ENCODE data around the gene PLAC8L1. TPM values are rescaled to one million over a fixed set of nuclear protein-coding genes. Genes with fewer than 3 reads are reported as not detected.
"Not testable (repeated sequence)": the region's sequence is repeated elsewhere in the genome, so short reads cannot be mapped to it uniquely, and the experiment has no call there.

Gene PLAC8L1, protein sequence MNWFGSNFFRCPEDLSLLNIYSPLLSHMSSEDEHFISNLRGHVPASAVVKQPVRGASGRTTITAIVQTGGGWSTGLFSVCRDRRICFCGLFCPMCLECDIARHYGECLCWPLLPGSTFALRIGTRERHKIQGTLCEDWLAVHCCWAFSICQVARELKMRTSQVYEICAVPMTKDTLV
- total RNA-seq, result not detected

DNA sequence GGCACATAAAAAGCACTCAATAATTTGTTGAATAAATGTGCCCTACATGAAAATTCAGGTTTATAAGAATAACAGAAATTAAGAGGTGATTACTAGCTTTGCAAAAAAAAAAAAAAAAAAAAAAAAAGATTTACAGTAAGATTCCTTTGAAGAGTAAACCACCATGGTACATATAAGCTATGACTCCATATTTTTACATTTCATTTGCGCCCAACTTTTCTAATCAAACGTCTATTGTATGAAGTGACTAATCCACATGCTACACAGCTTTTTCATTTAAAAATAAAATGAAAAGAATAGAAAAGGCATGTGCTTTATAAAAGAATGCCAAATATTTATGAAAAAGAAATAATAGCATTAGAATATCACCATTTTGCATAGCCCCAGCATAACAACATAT, at the start of gene PLAC8L1:
PLAC8L1 (minus strand) TSS at position 101 of the 400 bp plus-strand sequence. CDS start 1,266 bp downstream, outside the sequence.
- Histone ChIP-seq H3K36me3 (ENCODE audit: control insufficient read depth in 3 of 3, insufficient read depth in 3 of 3, low read length in 3 of 3) (no peaks in the 10 kb centered on the region), H3K4me3 (ENCODE audit: low read length in 3 of 3) (no peak within 1 kb of the TSS), H3K4me1 (ENCODE audit: control insufficient read depth in 3 of 3, insufficient read depth in 3 of 3, low read length in 3 of 3) (no peaks in the 10 kb centered on the region), H3K9me3 (ENCODE audit: control insufficient read depth in 3 of 3, low read length in 3 of 3) (no peaks in the 10 kb centered on the region), H3K27ac (ENCODE audit: low read depth, low read length) (no peak within 1 kb of the TSS), H3K27me3 (ENCODE audit: control insufficient read depth in 3 of 3, insufficient read depth in 3 of 3, low read length in 3 of 3) (no peaks in the 10 kb centered on the region), H3K9ac (ENCODE audit: low read depth in 1 of 3, low read length in 3 of 3) (no peak within 1 kb of the TSS)

- H3K36me3 ChIP-seq (ENCODE audit: control insufficient read depth in 3 of 3, insufficient read depth in 3 of 3, low read length in 3 of 3), result peaks cover 30 to 73% (median 51%) of the 10 kb centered on the region in 3 donors
- H3K9me3 ChIP-seq (ENCODE audit: control insufficient read depth in 3 of 3, low read length in 3 of 3), result no peaks in the 10 kb centered on the region
Observed at GRCh38 chr5:146151970-146152369, 46.6 kb upstream of the PLAC8L1 start.

DNA sequence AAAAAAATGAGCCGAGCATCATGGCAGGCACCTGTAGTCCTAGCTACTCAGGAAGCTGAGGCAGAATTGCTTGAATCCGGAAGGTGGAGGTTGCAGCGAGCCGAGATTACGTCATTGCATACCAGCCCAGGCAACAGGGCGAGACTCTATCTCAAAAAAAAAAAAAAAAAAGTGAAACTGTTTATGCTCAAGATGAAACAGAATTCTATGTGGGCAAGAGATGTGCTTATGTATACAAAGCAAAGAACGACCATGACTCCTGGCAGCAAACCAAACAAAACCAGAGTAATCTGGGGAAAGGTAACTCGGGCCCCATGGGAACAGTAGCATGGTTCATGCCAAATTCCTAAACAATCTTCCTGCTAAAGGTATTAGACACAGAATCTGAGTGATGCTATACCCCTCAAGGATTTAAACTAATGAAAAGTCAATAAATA, 32.6 kb upstream of the PLAC8L1 start:
- Histone ChIP-seq H3K9ac (ENCODE audit: low read depth in 1 of 3, low read length in 3 of 3) (no peak overlapping the region), H3K27me3 (ENCODE audit: control insufficient read depth in 3 of 3, insufficient read depth in 3 of 3, low read length in 3 of 3) (no peaks in the 10 kb centered on the region), H3K36me3 (ENCODE audit: control insufficient read depth in 3 of 3, insufficient read depth in 3 of 3, low read length in 3 of 3) (peaks cover 27 to 59% (median 50%) of the 10 kb centered on the region in 3 donors), H3K27ac (ENCODE audit: low read depth, low read length) (no peak overlapping the region), H3K4me1 (ENCODE audit: control insufficient read depth in 3 of 3, insufficient read depth in 3 of 3, low read length in 3 of 3) (no peaks in the 10 kb centered on the region), H3K4me3 (ENCODE audit: low read length in 3 of 3) (no peak overlapping the region), H3K9me3 (ENCODE audit: control insufficient read depth in 3 of 3, low read length in 3 of 3) (no peaks in the 10 kb centered on the region)

More at GRCh38 chr5:146151970-146152369, 46.6 kb upstream of the PLAC8L1 start:
- no peak overlapping the region for H3K4me3 ChIP-seq (ENCODE audit: low read length in 3 of 3)
- H3K4me1 ChIP-seq (ENCODE audit: control insufficient read depth in 3 of 3, insufficient read depth in 3 of 3, low read length in 3 of 3), result no peaks in the 10 kb centered on the region
- no peaks in the 10 kb centered on the region for H3K27me3 ChIP-seq (ENCODE audit: control insufficient read depth in 3 of 3, insufficient read depth in 3 of 3, low read length in 3 of 3)
- H3K9ac ChIP-seq (ENCODE audit: low read depth in 1 of 3, low read length in 3 of 3), result no peak overlapping the region
- no peak overlapping the region for H3K27ac ChIP-seq (ENCODE audit: low read depth, low read length)

DNA sequence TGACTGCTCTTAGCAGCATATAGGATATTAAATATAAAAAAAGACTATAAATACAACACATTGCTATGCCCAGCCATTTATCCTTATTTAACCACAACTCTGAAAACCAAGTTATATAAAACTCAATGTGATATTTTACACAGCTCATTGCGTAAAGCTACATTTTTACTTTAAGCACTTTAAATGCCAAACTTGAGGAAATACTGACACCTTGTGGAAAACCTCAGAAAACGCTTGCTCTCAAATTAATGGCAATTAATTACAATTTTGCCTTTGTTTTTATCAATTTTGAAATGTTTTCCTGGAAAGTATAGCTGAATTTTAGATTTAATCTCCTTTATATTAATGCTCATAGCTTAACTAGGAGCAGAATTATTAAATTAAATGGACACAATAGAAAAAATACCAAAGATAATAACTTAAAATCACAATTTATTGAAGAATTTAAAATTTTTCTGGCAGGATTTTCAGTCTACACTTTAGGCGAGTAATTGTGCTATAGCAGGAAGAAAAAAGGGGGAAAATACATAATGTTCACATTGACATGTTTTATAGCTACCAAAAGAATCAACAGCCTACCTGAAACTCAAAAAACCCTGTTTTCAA, 25.2 kb upstream of the PLAC8L1 start:
- H3K9me3 ChIP-seq (ENCODE audit: control insufficient read depth in 3 of 3, low read length in 3 of 3), result no peaks in the 10 kb centered on the region
- no peak overlapping the region for H3K9ac ChIP-seq (ENCODE audit: low read depth in 1 of 3, low read length in 3 of 3)
- H3K4me3 ChIP-seq (ENCODE audit: low read length in 3 of 3), result no peak overlapping the region
- no peaks in the 10 kb centered on the region for H3K4me1 ChIP-seq (ENCODE audit: control insufficient read depth in 3 of 3, insufficient read depth in 3 of 3, low read length in 3 of 3)
- no peak overlapping the region for H3K27ac ChIP-seq (ENCODE audit: low read depth, low read length)
- peaks cover 21 to 62% (median 57%) of the 10 kb centered on the region in 3 donors for H3K36me3 ChIP-seq (ENCODE audit: control insufficient read depth in 3 of 3, insufficient read depth in 3 of 3, low read length in 3 of 3)
- H3K27me3 ChIP-seq (ENCODE audit: control insufficient read depth in 3 of 3, insufficient read depth in 3 of 3, low read length in 3 of 3), result no peaks in the 10 kb centered on the region

DNA sequence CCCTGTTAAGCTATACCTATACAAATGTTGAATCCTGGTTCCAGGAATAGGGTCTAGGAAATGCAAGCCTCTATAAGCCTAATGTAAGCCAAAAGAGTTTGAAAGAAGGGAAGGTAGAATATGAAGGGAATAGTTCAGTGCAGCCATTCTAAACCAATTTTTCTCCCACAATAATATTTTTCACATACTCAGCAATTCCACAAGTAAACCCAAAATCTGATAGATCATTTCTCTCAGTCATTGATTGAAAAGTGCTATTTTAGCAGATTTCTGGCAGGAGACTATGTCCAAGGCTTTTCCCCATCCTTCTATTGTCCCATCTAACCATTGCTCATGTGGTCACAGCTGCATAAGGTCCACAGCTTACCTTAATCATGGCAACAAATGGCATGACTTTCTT, 20.7 kb upstream of the PLAC8L1 start:
- Histone ChIP-seq H3K9ac (ENCODE audit: low read depth in 1 of 3, low read length in 3 of 3) (no peak overlapping the region), H3K27ac (ENCODE audit: low read depth, low read length) (no peak overlapping the region), H3K27me3 (ENCODE audit: control insufficient read depth in 3 of 3, insufficient read depth in 3 of 3, low read length in 3 of 3) (no peaks in the 10 kb centered on the region), H3K4me3 (ENCODE audit: low read length in 3 of 3) (no peak overlapping the region), H3K36me3 (ENCODE audit: control insufficient read depth in 3 of 3, insufficient read depth in 3 of 3, low read length in 3 of 3) (peaks cover 14 to 53% (median 51%) of the 10 kb centered on the region in 3 donors), H3K9me3 (ENCODE audit: control insufficient read depth in 3 of 3, low read length in 3 of 3) (no peaks in the 10 kb centered on the region), H3K4me1 (ENCODE audit: control insufficient read depth in 3 of 3, insufficient read depth in 3 of 3, low read length in 3 of 3) (no peaks in the 10 kb centered on the region)

DNA sequence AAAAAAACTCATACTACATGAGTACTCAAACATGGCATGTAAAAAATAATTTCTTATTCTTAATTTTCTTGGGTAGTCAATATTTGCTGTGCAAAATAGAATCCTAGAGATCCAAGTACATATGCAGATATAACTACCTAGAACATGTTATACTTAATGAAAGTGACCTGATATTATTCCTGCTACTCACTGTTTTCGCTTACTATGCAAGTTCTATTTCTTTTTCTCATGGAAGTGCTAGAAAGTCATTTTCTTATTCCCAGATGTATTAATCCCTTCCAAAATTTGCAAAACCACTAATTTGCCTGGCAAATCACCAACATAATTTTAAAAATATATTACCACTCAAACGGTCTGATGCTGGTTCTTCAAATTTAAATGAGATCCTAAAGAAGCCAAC, 19.2 kb upstream of the PLAC8L1 start:
- no peaks in the 10 kb centered on the region for H3K9me3 ChIP-seq (ENCODE audit: control insufficient read depth in 3 of 3, low read length in 3 of 3)
- peaks cover 15 to 66% (median 60%) of the 10 kb centered on the region in 3 donors for H3K36me3 ChIP-seq (ENCODE audit: control insufficient read depth in 3 of 3, insufficient read depth in 3 of 3, low read length in 3 of 3)
- no peak overlapping the region for H3K27ac ChIP-seq (ENCODE audit: low read depth, low read length)
- H3K4me1 ChIP-seq (ENCODE audit: control insufficient read depth in 3 of 3, insufficient read depth in 3 of 3, low read length in 3 of 3), result no peaks in the 10 kb centered on the region
- no peak overlapping the region for H3K9ac ChIP-seq (ENCODE audit: low read depth in 1 of 3, low read length in 3 of 3)
- no peak overlapping the region for H3K4me3 ChIP-seq (ENCODE audit: low read length in 3 of 3)
- H3K27me3 ChIP-seq (ENCODE audit: control insufficient read depth in 3 of 3, insufficient read depth in 3 of 3, low read length in 3 of 3), result no peaks in the 10 kb centered on the region

- H3K4me3 ChIP-seq (ENCODE audit: low read length in 3 of 3); H3K9me3 ChIP-seq (ENCODE audit: control insufficient read depth in 3 of 3, low read length in 3 of 3); H3K4me1 ChIP-seq (ENCODE audit: control insufficient read depth in 3 of 3, insufficient read depth in 3 of 3, low read length in 3 of 3); H3K9ac ChIP-seq (ENCODE audit: low read depth in 1 of 3, low read length in 3 of 3); H3K27me3 ChIP-seq (ENCODE audit: control insufficient read depth in 3 of 3, insufficient read depth in 3 of 3, low read length in 3 of 3); H3K27ac ChIP-seq (ENCODE audit: low read depth, low read length): not testable (repeated sequence)
- H3K36me3 ChIP-seq (ENCODE audit: control insufficient read depth in 3 of 3, insufficient read depth in 3 of 3, low read length in 3 of 3), result peaks cover 14 to 60% (median 57%) of the 10 kb centered on the region in 3 donors
Observed at GRCh38 chr5:146121451-146121850, 16.1 kb upstream of the PLAC8L1 start.

DNA sequence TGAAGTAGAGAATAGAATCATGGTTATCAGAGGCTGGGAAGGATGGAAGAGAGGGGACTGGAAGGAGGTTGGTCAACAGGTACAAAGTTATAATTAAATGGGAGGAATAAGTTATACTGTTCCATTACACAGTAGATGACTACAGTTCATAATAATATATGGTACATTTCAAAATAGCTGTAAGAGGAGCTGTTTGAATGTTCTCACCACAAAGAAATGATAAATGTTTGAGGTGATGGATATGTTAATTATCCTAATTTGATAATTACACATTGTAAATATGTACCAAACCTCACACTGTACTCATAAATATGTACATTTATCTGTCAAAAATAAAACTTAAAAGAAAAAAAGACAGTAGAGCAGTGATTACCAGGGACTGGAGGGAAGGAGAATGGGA, 12.9 kb upstream of the PLAC8L1 start:
- Histone ChIP-seq H3K36me3 (ENCODE audit: control insufficient read depth in 3 of 3, insufficient read depth in 3 of 3, low read length in 3 of 3) (peaks cover 13 to 55% (median 54%) of the 10 kb centered on the region in 3 donors), H3K9ac (ENCODE audit: low read depth in 1 of 3, low read length in 3 of 3) (no peak overlapping the region), H3K4me3 (ENCODE audit: low read length in 3 of 3) (no peak overlapping the region), H3K9me3 (ENCODE audit: control insufficient read depth in 3 of 3, low read length in 3 of 3) (no peaks in the 10 kb centered on the region), H3K4me1 (ENCODE audit: control insufficient read depth in 3 of 3, insufficient read depth in 3 of 3, low read length in 3 of 3) (no peaks in the 10 kb centered on the region), H3K27ac (ENCODE audit: low read depth, low read length) (no peak overlapping the region), H3K27me3 (ENCODE audit: control insufficient read depth in 3 of 3, insufficient read depth in 3 of 3, low read length in 3 of 3) (no peaks in the 10 kb centered on the region)

DNA sequence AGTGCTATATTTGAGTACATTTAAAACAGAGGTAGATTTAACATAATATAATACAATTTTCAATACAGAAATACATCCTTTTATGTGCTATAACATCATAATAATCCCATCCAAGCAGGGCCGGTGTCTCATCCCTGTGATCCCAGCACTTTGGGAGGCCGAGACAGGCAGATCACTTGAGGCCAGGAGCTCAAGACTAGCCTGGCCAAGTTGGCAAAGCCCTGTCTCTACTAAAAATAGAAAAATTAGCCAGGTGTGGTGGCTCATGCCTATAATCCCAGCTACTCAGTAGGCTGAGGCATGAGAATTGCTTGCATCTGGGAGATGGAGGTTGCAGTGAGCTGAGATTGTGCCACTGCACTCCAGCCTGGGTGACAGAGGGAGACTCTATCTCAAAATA, 11.8 kb upstream of the PLAC8L1 start:
- H3K36me3 ChIP-seq (ENCODE audit: control insufficient read depth in 3 of 3, insufficient read depth in 3 of 3, low read length in 3 of 3), result peaks cover 13 to 62% (median 57%) of the 10 kb centered on the region in 3 donors
- H3K27me3 ChIP-seq (ENCODE audit: control insufficient read depth in 3 of 3, insufficient read depth in 3 of 3, low read length in 3 of 3); H3K9ac ChIP-seq (ENCODE audit: low read depth in 1 of 3, low read length in 3 of 3); H3K4me1 ChIP-seq (ENCODE audit: control insufficient read depth in 3 of 3, insufficient read depth in 3 of 3, low read length in 3 of 3); H3K4me3 ChIP-seq (ENCODE audit: low read length in 3 of 3); H3K9me3 ChIP-seq (ENCODE audit: control insufficient read depth in 3 of 3, low read length in 3 of 3); H3K27ac ChIP-seq (ENCODE audit: low read depth, low read length): not testable (repeated sequence)

GRCh38 chr5:146116361-146116760, 11.0 kb upstream of the PLAC8L1 start:
- Histone ChIP-seq H3K9me3 (ENCODE audit: control insufficient read depth in 3 of 3, low read length in 3 of 3) (no peaks in the 10 kb centered on the region), H3K27me3 (ENCODE audit: control insufficient read depth in 3 of 3, insufficient read depth in 3 of 3, low read length in 3 of 3) (no peaks in the 10 kb centered on the region), H3K36me3 (ENCODE audit: control insufficient read depth in 3 of 3, insufficient read depth in 3 of 3, low read length in 3 of 3) (peaks cover 11 to 54% (median 50%) of the 10 kb centered on the region in 3 donors), H3K27ac (ENCODE audit: low read depth, low read length) (no peak overlapping the region), H3K4me1 (ENCODE audit: control insufficient read depth in 3 of 3, insufficient read depth in 3 of 3, low read length in 3 of 3) (no peaks in the 10 kb centered on the region), H3K4me3 (ENCODE audit: low read length in 3 of 3) (no peak overlapping the region), H3K9ac (ENCODE audit: low read depth in 1 of 3, low read length in 3 of 3) (peak overlapping the region in 1 of 3 donors; percentile 7)
